OCI-LY7 (cell line): Measurements from ENCODE around the gene WIPF3. TPM values are rescaled to one million over a fixed set of nuclear protein-coding genes. Genes with fewer than 3 reads are reported as not detected.

Source experiments
- BruUV-seq: library from RNA; stranded (reverse); fragments of 400-500 nt; replicated peaks from 2 replicates; lab custom pipeline; 2021; lab: Mats Ljungman, UMichigan
- CTCF ChIA-PET: fragments of 300-600 bp; sonication (Branson Sonifier 250); formaldehyde crosslinking; loops from one replicate; lab custom pipeline; 2022; ENCODE audit warnings: antibody characterized with exemption; ENCODE audit not compliant: unreplicated experiment; lab: Charles Lee
- POLR2A ChIA-PET: fragments of 300-600 bp; sonication (Branson Sonifier 250); formaldehyde crosslinking; loops from one replicate; lab custom pipeline; 2022; ENCODE audit warnings: antibody characterized with exemption; lab: Charles Lee
- DNase-seq: peaks from one replicate; pipeline ENCODE4 v3.0.0-alpha.2; 2015; ENCODE audit warnings: low spot score
- H2AFZ ChIP-seq: fragments of 200-600 bp; sonication (generic), shearing (Covaris generic); 2 replicates; pipeline ENCODE4 v1.6.1; 2014; ENCODE audit warnings: mild to moderate bottlenecking, antibody characterized with exemption, low read length, moderate library complexity
- H3K27ac ChIP-seq: fragments of 200-600 bp; sonication (generic); 2 replicates; pipeline ENCODE4 v1.5.1; 2014; ENCODE audit warnings: mixed run types, low read depth, mild to moderate bottlenecking, moderate library complexity, low read length, inconsistent platforms; ENCODE audit not compliant: poor library complexity, severe bottlenecking
- H3K36me3 ChIP-seq: fragments of 200-600 bp; sonication (generic); 2 replicates; pipeline ENCODE4 v1.6.1; 2014; ENCODE audit warnings: mild to moderate bottlenecking, antibody characterized with exemption, low read length, moderate library complexity, mixed read lengths; ENCODE audit not compliant: insufficient read depth
- H3K4me1 ChIP-seq: fragments of 200-600 bp; sonication (generic); 2 replicates; pipeline ENCODE4 v1.5.1; 2014; ENCODE audit warnings: mild to moderate bottlenecking, low read length; ENCODE audit not compliant: insufficient read depth, poor library complexity, severe bottlenecking
- H3K4me2 ChIP-seq: fragments of 200-600 bp; sonication (generic); 2 replicates; pipeline ENCODE4 v1.6.1; 2014; ENCODE audit warnings: mild to moderate bottlenecking, low read length
- H3K4me3 ChIP-seq: fragments of 200-600 bp; sonication (generic); 2 replicates; pipeline ENCODE4 v1.5.1; 2014; ENCODE audit warnings: mild to moderate bottlenecking, low read depth, low read length; ENCODE audit not compliant: poor library complexity, severe bottlenecking
- H3K79me2 ChIP-seq: fragments of 200-600 bp; sonication (generic); 2 replicates; pipeline ENCODE4 v1.6.1; 2016; ENCODE audit warnings: low read depth, mild to moderate bottlenecking, low read length, moderate library complexity, mixed read lengths; ENCODE audit not compliant: insufficient read depth
- H3K9me2 ChIP-seq: fragments of 200-600 bp; sonication (generic); 2 replicates; pipeline ENCODE4 v1.6.1; 2016; ENCODE audit warnings: mild to moderate bottlenecking, low read length, mixed read lengths; ENCODE audit not compliant: insufficient read depth
- H3K9me3 ChIP-seq: fragments of 200-600 bp; sonication (generic); 2 replicates; pipeline ENCODE4 v1.6.1; 2014; ENCODE audit warnings: mild to moderate bottlenecking, mixed run types, low read length, mixed read lengths
- H4K20me1 ChIP-seq: fragments of 200-600 bp; sonication (generic); 2 replicates; pipeline ENCODE4 v1.6.1; 2014; ENCODE audit warnings: mild to moderate bottlenecking, antibody characterized with exemption, low read length, moderate library complexity, mixed read lengths; ENCODE audit not compliant: insufficient read depth
- CTCF ChIP-seq: fragments of 200-600 bp; sonication (generic); conservative IDR thresholded peaks from 2 replicates; pipeline ENCODE4 v1.5.1; 2014; ENCODE audit warnings: mild to moderate bottlenecking, antibody characterized with exemption, low read length, moderate library complexity, mixed read lengths
- EZH2phosphoT487 ChIP-seq: fragments of 200-600 bp; sonication (generic); IDR thresholded peaks from 2 replicates; pipeline ENCODE4 v1.6.1; 2018; ENCODE audit warnings: low read depth, borderline replicate concordance, mild to moderate bottlenecking, mixed run types, antibody characterized with exemption, low read length, moderate library complexity, mixed read lengths
- intact Hi-C: fragments of 100-400 bp; cut with micrococcal nuclease; formaldehyde crosslinking; loops from one replicate; pipeline ENCODE4 v1.10.0; 2022; ENCODE audit not compliant: unreplicated experiment
- total RNA-seq, 2 experiments: library from RNA; depleted of rRNA in 1 of 2; stranded (reverse); fragments of >200 nt in 1 of 2; shearing (Covaris generic) in 1 of 2; gene quantifications; 2 replicates each; pipeline ENCODE4 v1.2.3, GENCODE V29; 2014 to 2022

WIPF3 gene
- total RNA-seq, 2 experiments from 2014 or later, result not detected

- Histone ChIP-seq H3K4me2 (no peak overlapping the region), H3K36me3 (no peaks in the 10 kb centered on the region), H3K9me3 (no peaks in the 10 kb centered on the region), H3K79me2 (no peaks in the 10 kb centered on the region), H4K20me1 (no peaks in the 10 kb centered on the region), H3K4me3 (no peak overlapping the region), H2AFZ (no peak overlapping the region), H3K4me1 (no peaks in the 10 kb centered on the region), H3K27ac (no peak overlapping the region), H3K9me2 (no peaks in the 10 kb centered on the region)
- DNase-seq, result no peak
- TF ChIP-seq EZH2phosphoT487 (no peak), CTCF (no peak)
- BruUV-seq, result no TSS peak
- ChIA-PET CTCF (no interaction called here), POLR2A (no interaction called here)
- intact Hi-C loops, result no loop called here
Measured at GRCh38 chr7:29883462-29884398, 77.4 kb downstream of the WIPF3 start.

- H3K27ac ChIP-seq, result no peak overlapping the region
- no peak overlapping the region for H3K4me3 ChIP-seq
- intact Hi-C loops, result no loop called here
- no TSS peak for BruUV-seq
- H2AFZ ChIP-seq, result no peak overlapping the region
- ChIA-PET CTCF (no interaction called here), POLR2A (no interaction called here)
- H4K20me1 ChIP-seq, result no peaks in the 10 kb centered on the region
- no peaks in the 10 kb centered on the region for H3K9me2 ChIP-seq
- no peaks in the 10 kb centered on the region for H3K36me3 ChIP-seq
- DNase-seq, result no peak
- H3K9me3 ChIP-seq, result no peaks in the 10 kb centered on the region
- H3K4me2 ChIP-seq, result no peak overlapping the region
- no peak for TF ChIP-seq EZH2phosphoT487
- no peak for TF ChIP-seq CTCF
- no peaks in the 10 kb centered on the region for H3K79me2 ChIP-seq
- H3K4me1 ChIP-seq, result no peaks in the 10 kb centered on the region
Measured at GRCh38 chr7:29884399-29885272, 78.3 kb downstream of the WIPF3 start.
